Measurements from ENCODE around the gene CIAO3.
A peak's percentile ranks its signal among the peaks of the same experiment; 100 is the strongest.
"Not testable (repeated sequence)": the region's sequence is repeated elsewhere in the genome, so short reads cannot be mapped to it uniquely, and the experiment has no call there.

CIAO3 gene

DNA sequence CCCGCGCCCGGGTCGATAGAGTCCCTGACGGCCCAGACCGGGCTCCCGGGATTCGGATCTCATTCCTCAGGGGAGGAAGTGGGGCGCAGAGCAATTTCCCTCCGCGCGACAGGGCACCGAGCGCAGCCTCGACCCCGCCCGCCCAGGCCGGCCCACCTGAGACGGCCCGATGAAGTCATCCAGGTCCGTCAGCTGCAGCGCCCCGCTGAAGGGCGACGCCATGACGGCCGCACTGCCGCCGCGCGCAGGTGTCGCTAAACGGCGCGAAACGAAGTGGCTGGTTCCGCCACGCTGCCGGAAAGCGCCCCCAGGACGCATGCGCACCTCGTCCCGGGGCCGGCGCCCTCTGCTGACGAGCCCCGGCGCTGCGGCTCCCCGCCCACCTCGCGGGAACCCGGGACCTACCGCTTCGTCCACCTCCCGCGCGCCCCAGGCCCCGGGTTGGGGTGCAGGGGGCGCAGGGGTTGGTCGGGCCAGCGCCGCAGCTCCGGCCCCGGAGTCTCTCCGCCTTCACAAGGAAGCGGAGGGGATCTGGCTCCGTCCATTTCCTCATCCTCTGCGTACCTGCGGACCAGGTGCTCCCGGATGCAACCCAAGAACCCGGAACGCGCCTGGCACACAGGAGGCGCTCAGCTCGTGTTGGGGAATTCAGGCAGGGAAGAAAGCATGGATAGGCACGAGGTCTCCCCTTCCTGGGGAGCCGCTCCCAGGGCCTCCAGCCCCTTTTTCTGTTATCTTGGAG lies at the start of gene CIAO3:
CIAO3 (minus strand) TSS at position 234 of the 742 bp plus-strand sequence; CDS start at position 222, 12 bp downstream.
- no peak for DNase-seq

- no peak for DNase-seq
Observed at GRCh38 chr16:790086-790485, 49.3 kb upstream of the CIAO3 start.

DNA sequence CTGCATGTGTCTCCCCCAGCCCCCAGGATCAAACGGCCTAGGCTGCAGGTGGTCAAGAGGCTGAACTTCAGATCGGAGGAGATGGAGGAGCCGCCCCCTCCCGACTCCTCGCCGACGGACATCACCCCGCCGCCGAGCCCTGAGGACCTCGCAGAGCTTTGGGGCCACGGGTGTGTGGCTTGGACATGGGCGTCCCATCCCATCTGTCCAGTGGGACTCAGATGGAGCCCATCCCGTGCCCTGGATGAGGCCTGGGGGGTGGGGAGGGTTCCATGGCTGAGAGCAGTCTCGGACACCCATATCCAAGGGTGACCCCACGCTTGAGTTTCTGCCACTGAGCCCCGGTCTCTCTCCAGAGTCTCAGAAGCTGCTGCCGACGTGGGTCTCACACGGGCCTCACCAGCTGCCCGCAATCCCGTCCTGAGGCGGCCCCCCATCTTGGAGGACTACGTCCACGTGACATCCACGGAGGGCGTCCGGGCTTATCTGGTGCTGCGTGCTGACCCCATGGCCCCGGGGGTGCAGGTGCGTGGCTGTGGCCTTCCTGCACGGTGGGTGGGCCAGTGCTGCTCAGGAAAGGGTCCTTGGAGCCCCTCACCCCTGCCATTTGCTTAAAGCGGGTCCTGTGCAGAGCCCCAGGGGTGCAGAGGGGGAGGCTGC lies 48.5 kb upstream of the CIAO3 start:
- no peak for DNase-seq

DNA sequence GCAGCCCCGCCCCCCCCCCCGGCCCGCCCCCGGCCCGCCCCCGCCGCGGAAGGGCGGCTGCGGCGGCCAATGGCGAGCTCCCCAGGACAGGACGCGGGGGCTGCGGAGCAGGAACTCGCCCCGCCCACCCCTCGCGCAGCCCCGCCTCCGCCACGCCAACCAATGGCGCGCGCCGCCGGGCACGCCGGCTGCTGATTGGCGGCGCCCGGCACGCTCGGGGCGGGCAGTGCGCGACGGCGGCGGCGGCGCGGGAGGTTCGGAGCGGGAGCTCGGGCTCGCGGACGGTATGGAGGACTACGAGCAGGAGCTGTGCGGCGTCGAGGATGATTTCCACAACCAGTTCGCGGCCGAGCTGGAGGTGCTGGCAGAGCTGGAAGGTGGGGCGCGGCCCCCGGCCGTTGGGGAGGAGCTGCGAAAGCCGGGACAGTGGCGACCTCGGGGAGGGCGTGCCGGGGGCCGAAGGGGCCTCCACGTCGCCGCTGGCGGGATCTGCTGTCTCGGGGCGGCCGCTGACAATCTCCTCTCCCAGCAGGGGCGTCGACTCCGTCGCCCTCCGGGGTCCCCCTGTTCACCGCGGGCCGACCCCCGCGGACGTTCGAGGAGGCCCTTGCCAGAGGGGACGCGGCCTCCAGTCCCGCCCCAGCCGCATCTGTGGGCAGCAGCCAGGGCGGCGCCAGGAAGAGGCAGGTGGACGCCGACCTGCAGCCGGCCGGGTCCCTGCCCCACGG lies 47.8 kb upstream of the CIAO3 start, which contains the start of gene CHTF18:
CHTF18 (plus strand) TSS at position 222 of the 728 bp plus-strand sequence; CDS start at position 287, 65 bp downstream.
- peak; percentile 26 for DNase-seq

DNA sequence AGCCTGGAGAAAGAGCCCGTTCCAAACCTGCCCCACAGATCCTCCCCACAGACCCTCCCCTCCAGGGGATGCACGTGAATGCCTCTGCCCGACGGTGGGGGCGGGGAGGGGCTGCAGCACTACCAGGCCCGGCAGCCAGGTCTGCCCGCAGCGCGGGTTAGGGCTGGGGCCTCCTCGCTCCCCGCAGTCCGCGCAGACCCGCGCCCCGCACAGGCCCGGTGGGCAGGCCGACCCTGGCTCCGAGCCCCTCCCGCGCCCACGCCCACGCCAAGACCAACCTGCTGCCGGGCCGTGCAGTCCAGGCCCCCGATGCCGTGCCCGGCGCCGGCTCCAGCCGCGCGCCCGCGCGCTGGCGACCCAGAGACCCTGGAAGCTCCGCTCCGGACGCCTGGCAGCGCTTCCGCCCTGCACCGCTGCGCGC lies 47.2 kb upstream of the CIAO3 start, which contains the start of gene RPUSD1:
RPUSD1 (minus strand) TSS at position 404 of the 421 bp plus-strand sequence. CDS start 644 bp downstream, outside the sequence.
- no peak for DNase-seq

GRCh38 chr16:787321-787966 lies 46.6 kb upstream of the CIAO3 start:
- DNase-seq = no peak

GRCh38 chr16:785563-786535 lies 45.1 kb upstream of the CIAO3 start:
- no peak for DNase-seq

- no peak for DNase-seq
Observed at GRCh38 chr16:784431-784830, 43.6 kb upstream of the CIAO3 start.

GRCh38 chr16:783404-784161 lies 42.8 kb upstream of the CIAO3 start:
- DNase-seq = no peak

DNA sequence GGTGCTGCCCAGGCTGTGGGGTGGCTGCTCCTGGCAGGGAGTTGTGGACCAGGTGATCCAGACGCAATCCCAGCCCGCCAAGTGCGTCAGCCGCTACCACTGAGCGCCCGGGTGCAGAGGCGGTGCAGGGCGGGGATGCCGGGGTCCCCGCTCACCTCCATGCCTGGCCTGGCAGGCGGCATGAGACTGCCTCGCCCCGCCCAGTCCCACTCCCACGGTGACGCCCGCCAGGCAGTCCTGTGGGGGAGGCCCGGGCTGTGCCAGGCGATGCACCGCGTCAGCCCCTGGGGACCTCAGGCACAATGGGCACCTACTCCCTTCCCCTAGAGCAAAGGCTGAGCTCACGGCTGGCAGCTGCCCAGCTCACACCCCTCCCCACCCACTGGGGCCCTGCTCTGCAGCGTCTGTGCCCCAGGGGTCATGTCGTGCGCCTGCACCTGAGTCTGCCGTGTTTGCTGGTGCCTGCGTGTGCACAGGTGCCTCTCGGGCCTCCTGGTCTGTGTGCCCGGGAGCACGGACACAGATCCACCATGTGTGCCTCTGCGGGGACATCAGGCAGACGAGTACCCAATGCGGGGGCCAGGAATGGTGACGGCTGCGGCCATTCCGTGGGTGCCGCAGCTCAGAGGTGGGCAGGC lies 42.1 kb upstream of the CIAO3 start:
- peak; percentile 58 for DNase-seq

DNA sequence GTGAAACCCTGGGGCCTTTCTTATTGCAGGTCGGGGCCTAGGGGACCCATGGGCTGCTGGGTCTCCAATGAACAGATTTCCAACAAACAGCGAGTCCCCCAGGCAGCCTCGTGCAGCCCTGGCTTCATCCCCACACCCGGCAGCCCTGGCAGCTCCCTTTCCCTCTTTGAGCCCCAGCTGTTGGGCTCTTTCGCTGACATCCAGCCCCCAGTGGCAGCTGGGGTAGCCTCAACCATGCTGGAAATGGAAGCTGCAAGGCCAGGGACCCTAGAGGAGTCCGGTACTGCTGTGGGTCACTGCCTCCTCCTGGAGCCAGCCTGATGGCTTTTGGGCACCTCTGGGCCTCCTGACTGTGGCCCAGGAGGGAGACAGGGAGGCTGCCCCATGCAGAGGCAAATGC lies 41.5 kb upstream of the CIAO3 start:
- no peak for DNase-seq

DNA sequence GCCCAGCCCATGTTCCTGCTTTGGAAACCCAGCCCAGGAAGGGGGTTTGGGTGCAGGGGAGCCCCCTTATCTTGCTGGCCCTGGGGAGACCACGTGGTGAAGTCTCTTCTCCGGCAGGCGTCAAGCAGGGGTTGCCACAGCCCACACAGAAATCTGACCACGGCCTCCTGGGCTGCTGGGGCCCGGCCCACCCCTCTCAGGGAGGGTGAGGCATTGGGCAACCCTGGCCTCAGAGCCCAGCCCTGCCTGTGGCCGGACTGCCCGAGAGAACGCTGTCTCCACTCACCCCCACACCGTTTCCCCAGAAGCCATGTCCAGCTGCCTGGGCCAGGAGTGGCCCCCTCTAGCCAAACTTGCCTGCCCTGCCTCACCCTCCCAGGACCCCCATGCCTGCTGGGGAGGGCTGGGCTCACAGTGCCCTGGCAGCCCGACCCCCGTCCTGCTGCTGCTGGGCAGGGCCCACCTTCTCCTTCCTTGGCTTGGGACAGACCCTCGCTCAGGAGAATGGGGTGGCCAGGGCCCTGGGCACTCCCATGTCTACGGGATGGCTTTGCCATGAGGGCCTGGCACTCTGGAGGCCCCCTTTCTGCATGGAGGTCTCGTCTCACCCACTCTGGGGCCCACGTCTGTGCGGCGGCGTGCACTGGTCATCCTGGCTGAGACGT lies 40.7 kb upstream of the CIAO3 start:
- DNase-seq = no peak

DNA sequence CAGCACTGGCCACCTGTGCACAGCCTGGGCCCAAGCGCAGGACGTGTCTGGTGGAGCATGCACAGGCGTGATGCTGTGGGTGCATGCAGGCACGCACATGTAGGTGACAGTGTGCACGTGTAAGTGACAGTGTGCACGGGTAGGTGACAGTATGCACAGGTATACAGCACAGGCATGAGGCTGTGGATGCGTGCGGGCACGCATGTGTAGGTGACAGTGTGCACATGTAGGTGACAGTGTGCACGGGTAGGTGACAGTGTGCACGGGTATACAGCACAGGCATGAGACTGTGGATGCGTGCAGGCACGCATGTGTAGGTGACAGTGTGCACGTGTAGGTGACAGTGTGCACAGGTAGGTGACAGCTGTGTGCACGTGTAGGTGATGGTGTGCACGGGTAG lies 39.5 kb upstream of the CIAO3 start:
- DNase-seq = no peak

- DNase-seq = no peak
Observed at GRCh38 chr16:779561-779960, 38.8 kb upstream of the CIAO3 start.

- no peak for DNase-seq
Observed at GRCh38 chr16:778909-779527, 38.2 kb upstream of the CIAO3 start.

GRCh38 chr16:778447-778846 lies 37.6 kb upstream of the CIAO3 start:
- DNase-seq = no peak

DNA sequence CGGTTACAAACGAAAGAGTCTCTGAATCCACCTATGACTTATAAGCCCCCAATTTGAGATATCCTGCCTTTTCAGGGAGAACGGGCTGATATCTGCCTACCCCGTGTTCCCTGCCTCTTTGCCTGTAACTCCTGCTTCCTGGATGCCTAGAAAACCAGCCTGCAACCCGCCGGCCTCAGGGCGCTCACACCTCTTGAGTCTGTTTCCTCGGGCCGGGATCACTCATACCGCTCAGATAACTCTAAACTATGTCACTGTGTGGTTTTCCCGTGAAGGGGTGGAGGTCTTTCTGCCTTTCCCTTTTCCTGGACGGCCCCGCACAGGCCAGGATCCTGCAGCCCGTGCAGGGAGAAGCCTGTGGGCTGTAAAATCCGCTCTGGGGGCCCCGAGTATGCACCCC lies 37.0 kb upstream of the CIAO3 start:
- no peak for DNase-seq

- DNase-seq = no peak
Observed at GRCh38 chr16:776824-777223, 36.0 kb upstream of the CIAO3 start.

DNA sequence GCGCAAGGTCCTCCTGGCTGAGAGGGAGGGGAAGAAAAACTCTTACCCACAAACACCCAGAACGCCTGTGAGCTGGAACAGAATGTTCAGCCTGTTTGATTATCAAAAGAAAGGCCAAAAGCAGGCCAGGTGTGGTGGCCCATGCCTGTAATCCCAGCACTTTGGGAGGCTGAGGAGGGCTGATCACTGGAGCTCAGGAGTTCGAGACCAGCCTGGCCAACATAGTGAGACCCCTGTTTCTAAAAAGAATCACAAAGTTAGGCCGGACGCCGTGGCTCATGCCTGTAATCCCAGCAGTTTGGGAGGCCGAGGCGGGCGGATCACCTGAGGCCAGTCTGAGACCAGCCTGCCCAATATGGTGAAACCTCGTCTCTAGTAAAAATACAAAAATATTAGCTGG lies 35.5 kb upstream of the CIAO3 start:
- DNase-seq = not testable (repeated sequence)
